OCI-LY7 (cell line): ENCODE data around the gene APLP1.

Source experiments
- CTCF ChIP-seq: fragments of 200-600 bp; sonication (generic); conservative IDR thresholded peaks from 2 replicates; pipeline ENCODE4 v1.5.1; 2014; ENCODE audit warnings: mild to moderate bottlenecking, antibody characterized with exemption, low read length, moderate library complexity, mixed read lengths
- EZH2phosphoT487 ChIP-seq: fragments of 200-600 bp; sonication (generic); IDR thresholded peaks from 2 replicates; pipeline ENCODE4 v1.6.1; 2018; ENCODE audit warnings: low read depth, borderline replicate concordance, mild to moderate bottlenecking, mixed run types, antibody characterized with exemption, low read length, moderate library complexity, mixed read lengths

DNA sequence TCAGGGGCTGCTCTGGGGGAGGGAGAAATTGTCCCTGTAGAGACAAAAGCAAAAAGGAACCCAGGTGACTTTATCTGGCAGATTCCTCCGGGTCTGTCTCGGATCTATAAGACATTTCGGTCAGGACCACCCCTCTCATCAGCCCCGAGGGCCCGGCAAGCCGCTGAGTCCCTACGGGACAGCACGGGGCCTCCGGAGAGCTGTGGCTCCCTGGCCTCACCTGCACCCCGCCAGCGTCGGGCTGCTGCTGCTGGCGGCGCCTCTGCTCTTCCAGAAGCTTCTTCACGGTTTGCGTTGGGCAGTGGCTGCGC lies 30.1 kb downstream of the APLP1 start:
- TF ChIP-seq CTCF (no peak), EZH2phosphoT487 (no peak)
